ENCODE measurements around the gene TTC34.

DNA sequence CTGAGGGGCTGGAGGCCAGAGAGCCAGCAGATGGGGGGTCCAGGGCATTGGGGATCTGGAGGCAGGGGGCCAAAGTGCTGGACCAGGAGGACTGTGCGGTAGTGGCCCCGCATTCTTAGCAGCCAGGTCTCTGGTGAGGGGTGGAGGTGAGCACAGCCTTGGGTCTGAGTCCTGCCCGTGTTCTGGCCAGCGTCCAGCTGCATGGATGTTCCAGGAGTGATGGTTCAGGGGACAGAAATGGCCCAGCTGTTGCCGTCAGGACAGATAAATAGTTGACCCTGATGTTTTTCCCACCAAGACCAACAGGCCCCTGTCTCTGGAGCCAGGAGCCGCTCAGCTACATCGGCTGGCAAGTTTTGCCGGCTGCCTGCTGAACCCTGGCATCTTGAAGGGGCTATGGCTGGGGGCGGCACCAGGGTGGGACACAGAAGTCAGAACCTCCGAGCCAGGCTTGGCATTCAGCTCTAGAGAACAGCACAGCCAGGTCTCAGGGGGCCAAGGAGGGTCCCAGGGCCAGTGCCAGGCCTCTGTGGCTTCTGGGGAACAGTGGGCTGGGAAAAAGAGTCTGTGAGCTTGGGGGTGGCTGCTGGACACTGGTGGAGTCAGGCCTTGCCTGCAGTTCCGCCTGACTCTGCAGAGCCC, 19.4 kb upstream of the TTC34 start:
- TF ChIP-seq, protein P1, sequence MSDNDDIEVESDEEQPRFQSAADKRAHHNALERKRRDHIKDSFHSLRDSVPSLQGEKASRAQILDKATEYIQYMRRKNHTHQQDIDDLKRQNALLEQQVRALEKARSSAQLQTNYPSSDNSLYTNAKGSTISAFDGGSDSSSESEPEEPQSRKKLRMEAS (IDR thresholded peaks at IDR 0.05) = no peak
- TF ChIP-seq, protein P2, sequence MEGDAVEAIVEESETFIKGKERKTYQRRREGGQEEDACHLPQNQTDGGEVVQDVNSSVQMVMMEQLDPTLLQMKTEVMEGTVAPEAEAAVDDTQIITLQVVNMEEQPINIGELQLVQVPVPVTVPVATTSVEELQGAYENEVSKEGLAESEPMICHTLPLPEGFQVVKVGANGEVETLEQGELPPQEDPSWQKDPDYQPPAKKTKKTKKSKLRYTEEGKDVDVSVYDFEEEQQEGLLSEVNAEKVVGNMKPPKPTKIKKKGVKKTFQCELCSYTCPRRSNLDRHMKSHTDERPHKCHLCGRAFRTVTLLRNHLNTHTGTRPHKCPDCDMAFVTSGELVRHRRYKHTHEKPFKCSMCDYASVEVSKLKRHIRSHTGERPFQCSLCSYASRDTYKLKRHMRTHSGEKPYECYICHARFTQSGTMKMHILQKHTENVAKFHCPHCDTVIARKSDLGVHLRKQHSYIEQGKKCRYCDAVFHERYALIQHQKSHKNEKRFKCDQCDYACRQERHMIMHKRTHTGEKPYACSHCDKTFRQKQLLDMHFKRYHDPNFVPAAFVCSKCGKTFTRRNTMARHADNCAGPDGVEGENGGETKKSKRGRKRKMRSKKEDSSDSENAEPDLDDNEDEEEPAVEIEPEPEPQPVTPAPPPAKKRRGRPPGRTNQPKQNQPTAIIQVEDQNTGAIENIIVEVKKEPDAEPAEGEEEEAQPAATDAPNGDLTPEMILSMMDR (IDR thresholded peaks at IDR 0.05 in 2 of 3, conservative IDR thresholded peaks at IDR 0.05 in 1 of 3; ENCODE audit: borderline replicate concordance in 1 of 3, insufficient read depth in 1 of 3, low read depth in 2 of 3, low read length in 2 of 3) = no peak
- TF ChIP-seq SRF (IDR thresholded peaks at IDR 0.05; ENCODE audit: low read depth) (no peak), JUND (IDR thresholded peaks at IDR 0.05) (no peak), SP1 (IDR thresholded peaks at IDR 0.05; ENCODE audit: low read depth) (no peak), YY1 (IDR thresholded peaks at IDR 0.05; ENCODE audit: extremely low read depth, insufficient replicate concordance, low read depth, low read length) (no peak), POLR2A (IDR thresholded peaks at IDR 0.05; ENCODE audit: borderline replicate concordance, extremely low read depth, insufficient read depth, insufficient read length) (no peak), CEBPB (IDR thresholded peaks at IDR 0.05; ENCODE audit: low read depth) (no peak), RAD21 (IDR thresholded peaks at IDR 0.05; ENCODE audit: low read depth) (no peak), TCF7L2 (IDR thresholded peaks at IDR 0.05; ENCODE audit: borderline replicate concordance, extremely low read depth, insufficient read depth, insufficient read length) (no peak), ELF1 (IDR thresholded peaks at IDR 0.05; ENCODE audit: borderline replicate concordance, low read depth) (no peak), CBX3 (IDR thresholded peaks at IDR 0.05; ENCODE audit: low read depth) (no peak), FOSL1 (IDR thresholded peaks at IDR 0.05; ENCODE audit: low read depth) (no peak)
